ENCODE results near the gene PRR14L. TPM values are rescaled to one million over a fixed set of nuclear protein-coding genes. Genes with fewer than 3 reads are reported as not detected.
A peak's percentile ranks its signal among the peaks of the same experiment; 100 is the strongest.

Gene PRR14L
- total and polyA plus RNA-seq, 2 of the 13 experiments (the other 11 are each of a cell fraction or from before 2014, with no cell fraction given): 6.6 to 16.5 TPM

- TF ChIP-seq PBX3 (CRISPR knock-in tag; IDR thresholded peaks at IDR 0.05; ENCODE audit: borderline replicate concordance): no peak
- no peak for TF ChIP-seq ZNF777 (CRISPR knock-in tag; IDR thresholded peaks at IDR 0.05)
Observed at GRCh38 chr22:31647523-31648320, 102.2 kb downstream of the PRR14L start (continued).

GRCh38 chr22:31647066-31647465, 102.9 kb downstream of the PRR14L start:
- Histone ChIP-seq H3K4me3 (replicated peaks in 1 of 3; ENCODE audit: insufficient read depth in 1 of 3, low read depth in 2 of 3, low read length in 3 of 3) (no peak overlapping the region), H3K27ac (ENCODE audit: extremely low read length, insufficient read depth, low read length) (peak overlapping the region; percentile 7), H4K20me1 (ENCODE audit: insufficient read depth, low read length) (peaks cover 10% of the 10 kb centered on the region), H3K27me3 (ENCODE audit: control insufficient read depth in 1 of 2, insufficient read depth in 2 of 2, low read length in 2 of 2) (no peaks in the 10 kb centered on the region), H3K9me3 (ENCODE audit: low read length) (no peaks in the 10 kb centered on the region), H3K79me2 (ENCODE audit: insufficient read depth, low read length) (peaks cover 22% of the 10 kb centered on the region), H3K9ac (ENCODE audit: insufficient read depth, low read depth, low read length) (no peak overlapping the region), H3K4me1 (ENCODE audit: insufficient read depth, low read length) (peaks cover 31% of the 10 kb centered on the region), H2AFZ (ENCODE audit: low read length) (no peak overlapping the region), H3K36me3 (replicated peaks in 1 of 2; ENCODE audit: control insufficient read depth in 1 of 2, insufficient read depth in 2 of 2, low read length in 2 of 2) (peaks cover 16 to 57% of the 10 kb centered on the region in 2 experiments), H3K4me2 (ENCODE audit: low read depth, low read length) (no peak overlapping the region)
- intact Hi-C loops (cut with micrococcal nuclease; ENCODE audit: unreplicated experiment) (no loop called here), in situ Hi-C loops (cut with HindIII; ENCODE audit: extremely low pct_ligation_motif_present, low pct_unique_long_range_greater_than_20kb) (no loop called here)
- POLR2A ChIA-PET: interaction anchor here (0.6 to 3.6 kb wide), 3 partner anchors 9 to 17 kb away, joined by 3 to 33 read pairs (median 3); partner anchors contain the start of gene PISD
- no peak for ATAC-seq
- 98% methylated on average over 3 of the region's 3 CpGs for WGBS (ENCODE audit: low lambda C conversion rate)
- DNase-seq (ENCODE audit: low spot score): no peak
- CTCF ChIA-PET (ENCODE audit: low intra/inter-chr PET ratio, low total read pairs): no interaction called here
- no TSS peak for BruUV-seq (replicated peaks)
- FAIRE-seq: no peak
- TF ChIP-seq MAX (IDR thresholded peaks at IDR 0.05) (no peak), ZBTB4 (CRISPR knock-in tag; IDR thresholded peaks at IDR 0.05; ENCODE audit: borderline replicate concordance) (no peak), TCF7 (IDR thresholded peaks at IDR 0.05; ENCODE audit: low read depth) (no peak), ZNF282 (IDR thresholded peaks at IDR 0.05; ENCODE audit: partially characterized antibody) (no peak)

All from HepG2 (cell line).